Activated naive CD4-positive, alpha-beta T cell (primary cell): ENCODE results near the gene CEP70.
A peak's percentile ranks its signal among the peaks of the same experiment; 100 is the strongest.
"Not testable (repeated sequence)": the region's sequence is repeated elsewhere in the genome, so short reads cannot be mapped to it uniquely, and the experiment has no call there.

Experiments used
- DNase-seq, 4 experiments: peaks; one replicate each; lab custom pipeline; 2025; lab: John Stamatoyannopoulos, UW

Gene CEP70, protein sequence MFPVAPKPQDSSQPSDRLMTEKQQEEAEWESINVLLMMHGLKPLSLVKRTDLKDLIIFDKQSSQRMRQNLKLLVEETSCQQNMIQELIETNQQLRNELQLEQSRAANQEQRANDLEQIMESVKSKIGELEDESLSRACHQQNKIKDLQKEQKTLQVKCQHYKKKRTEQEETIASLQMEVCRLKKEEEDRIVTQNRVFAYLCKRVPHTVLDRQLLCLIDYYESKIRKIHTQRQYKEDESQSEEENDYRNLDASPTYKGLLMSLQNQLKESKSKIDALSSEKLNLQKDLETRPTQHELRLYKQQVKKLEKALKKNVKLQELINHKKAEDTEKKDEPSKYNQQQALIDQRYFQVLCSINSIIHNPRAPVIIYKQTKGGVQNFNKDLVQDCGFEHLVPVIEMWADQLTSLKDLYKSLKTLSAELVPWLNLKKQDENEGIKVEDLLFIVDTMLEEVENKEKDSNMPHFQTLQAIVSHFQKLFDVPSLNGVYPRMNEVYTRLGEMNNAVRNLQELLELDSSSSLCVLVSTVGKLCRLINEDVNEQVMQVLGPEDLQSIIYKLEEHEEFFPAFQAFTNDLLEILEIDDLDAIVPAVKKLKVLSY

DNA sequence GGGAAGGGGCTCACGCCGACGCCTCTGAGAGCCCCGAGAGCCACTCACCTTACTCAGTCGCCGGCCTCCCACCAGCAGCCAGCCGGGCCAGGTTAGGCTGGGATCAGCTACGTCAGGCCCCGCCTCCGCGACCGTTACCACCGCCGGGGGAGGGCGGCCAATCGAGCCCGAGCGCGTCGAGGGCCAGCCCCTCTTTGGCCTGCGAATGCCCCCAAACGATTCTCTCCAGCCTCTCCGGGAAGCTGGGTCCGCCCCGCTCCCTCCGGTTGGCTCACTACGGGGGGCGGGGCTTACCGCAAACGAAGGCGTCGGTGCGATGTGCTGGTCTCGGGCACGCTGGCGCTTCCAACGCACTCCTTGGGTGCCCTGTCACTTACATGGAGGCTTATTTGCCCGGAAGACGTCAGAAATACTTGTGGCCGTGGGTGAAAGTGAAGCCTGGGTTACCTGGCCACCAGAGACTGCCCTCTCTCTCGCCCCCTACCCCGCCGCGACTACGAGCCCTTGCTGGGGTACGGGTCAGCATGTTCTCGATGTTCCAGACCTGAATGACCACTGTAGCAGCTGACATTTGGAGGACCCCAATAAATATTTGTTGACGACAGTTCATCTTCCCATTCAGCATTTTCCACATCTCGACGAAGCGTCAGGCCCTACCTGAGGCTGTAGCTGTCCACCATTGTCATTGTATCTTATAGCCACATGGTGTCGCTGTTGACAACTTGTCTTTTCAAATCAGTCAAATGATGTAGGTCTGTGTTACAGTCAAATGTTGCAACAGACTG lies at the start of gene CEP70:
Gene CEP70, minus strand, starts transcription at position 111 of the 785 bp plus-strand sequence. CDS start 21,333 bp downstream, outside the sequence.
- DNase-seq, result no peak

DNA sequence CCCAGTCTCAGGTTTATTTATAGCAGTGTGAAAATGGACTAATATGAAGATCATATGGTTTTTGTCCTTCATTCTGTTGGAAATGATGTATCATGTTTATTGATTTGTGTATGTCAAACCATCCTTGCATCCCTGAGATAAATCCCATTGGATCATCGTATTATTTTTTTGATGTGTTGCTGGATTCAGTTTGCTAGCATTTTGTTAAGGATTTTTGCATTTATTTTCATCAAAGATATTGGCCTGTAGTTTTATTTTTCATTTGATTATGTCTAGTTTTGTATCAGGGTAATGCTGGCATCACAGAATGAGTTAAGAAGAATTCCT lies 48.8 kb upstream of the CEP70 start:
- DNase-seq, result no peak

DNA sequence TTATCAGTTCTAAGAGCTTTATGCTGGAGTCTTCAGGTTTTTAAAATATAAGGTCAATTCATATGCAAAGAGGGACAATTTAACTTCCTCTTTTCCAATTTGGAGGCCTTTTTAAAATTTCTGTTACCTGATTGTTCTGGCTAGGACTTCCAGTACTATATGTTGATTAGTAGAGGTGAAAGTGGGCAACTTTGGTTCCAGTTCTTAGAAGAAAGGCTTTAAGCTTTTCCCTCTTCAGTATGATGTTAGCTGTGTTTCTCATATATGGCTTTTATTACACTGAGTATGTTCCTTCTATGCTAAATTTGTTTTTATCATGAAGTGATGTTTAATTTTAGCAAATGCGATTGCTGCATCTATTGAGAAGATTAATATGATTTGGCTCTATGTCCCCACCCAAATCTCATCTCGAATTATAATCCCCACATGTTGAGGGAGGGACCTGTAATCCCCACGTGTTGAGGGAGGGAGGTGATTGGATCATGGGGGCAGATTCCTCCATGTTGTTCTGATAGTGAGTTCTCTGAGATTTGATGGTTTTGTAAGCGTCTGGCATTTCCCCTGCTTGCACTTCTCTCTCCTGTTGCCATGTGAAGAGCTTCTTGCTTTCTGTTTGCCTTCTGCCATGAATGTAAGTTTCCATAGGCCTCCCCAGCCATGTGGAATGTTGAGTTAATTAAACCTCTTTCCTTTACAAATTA lies 48.3 kb upstream of the CEP70 start:
- no peak for DNase-seq

DNA sequence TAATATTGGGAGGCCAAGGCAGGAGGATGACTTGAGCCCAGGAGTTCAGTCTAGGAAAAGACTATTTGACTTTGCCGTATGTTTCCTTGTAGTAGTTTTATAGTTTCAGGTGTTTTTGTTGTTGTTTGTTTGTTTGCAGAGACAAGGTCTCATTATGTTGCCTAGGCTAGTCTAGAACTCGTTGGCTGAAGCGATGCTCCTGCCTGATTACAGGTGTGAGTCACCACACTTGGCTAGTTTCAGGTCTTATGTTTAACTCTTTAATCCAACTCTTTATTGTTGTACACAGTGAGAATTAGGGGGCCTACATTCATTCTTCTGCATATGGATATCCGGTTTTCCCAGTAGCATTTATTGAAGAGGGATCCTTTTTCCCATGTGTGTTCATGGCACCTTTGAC lies 46.5 kb upstream of the CEP70 start:
- DNase-seq, result no peak

DNA sequence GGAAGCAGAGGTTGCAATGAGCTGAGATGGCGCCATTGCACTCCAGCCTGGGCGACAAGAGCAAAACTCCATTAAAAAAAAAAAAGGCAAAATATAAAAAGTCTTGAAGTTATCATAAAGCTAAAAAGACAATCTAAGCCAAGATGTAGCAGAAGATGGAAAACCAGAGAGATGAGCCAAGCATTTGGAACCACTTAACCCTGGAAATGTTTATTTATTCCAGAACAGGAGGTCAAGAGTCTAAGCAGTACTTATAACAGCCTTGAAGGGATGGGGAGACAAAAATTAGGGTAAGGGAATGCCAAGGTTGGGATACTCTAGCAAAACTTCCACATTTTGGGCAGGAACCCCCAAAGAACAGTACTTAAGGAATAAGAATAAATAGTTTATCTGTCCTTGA lies 44.6 kb upstream of the CEP70 start:
- no peak for DNase-seq

DNA sequence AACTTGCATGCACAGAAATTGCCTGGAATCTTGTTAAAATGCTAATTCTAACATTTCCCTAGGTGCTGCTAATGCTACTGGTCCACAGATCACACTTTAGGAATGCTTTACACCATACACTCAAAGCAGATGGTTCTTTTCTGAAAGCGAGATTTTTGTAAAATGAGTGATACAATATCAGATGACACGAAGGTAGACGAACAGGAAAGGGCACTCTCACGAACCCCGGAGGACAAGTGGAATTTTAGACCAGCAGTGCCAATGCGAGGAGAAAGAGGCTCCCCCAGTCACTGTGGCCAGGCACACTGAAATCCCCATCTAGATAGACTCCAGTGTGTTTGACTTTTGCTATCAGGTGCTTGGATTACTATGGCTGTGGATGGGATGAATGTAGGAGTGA lies 35.5 kb upstream of the CEP70 start:
- no peak for DNase-seq

DNA sequence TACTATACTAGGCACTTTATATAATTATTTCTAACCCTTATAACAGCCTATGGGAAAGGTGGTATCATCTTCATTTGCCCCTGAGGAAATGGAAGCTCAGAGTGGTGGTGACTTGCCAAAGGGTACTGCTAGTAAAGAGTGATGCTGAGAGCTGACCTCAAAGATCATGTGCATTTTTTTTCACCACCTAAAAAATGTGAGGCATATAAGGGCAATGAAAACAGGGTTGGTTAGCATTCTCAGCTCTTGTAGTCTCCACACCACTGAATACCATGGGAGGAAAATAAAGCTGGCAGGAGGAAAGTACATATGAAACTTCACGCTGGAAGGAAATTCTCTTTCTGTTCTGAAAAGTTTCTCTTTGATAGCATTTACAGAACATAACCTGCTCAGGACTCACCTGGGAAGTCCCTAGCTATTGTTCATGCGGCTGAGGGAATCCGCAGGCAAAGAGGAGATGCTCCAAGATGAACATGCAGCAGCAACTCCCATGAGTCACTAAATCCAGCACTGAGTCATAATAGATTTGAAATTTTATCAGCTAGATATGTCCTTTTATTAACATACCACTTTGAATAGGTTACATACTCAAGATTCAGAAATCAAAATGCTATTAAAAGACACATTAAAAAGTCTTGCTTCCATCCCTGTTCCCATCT lies 31.8 kb upstream of the CEP70 start:
- no peak for DNase-seq

DNA sequence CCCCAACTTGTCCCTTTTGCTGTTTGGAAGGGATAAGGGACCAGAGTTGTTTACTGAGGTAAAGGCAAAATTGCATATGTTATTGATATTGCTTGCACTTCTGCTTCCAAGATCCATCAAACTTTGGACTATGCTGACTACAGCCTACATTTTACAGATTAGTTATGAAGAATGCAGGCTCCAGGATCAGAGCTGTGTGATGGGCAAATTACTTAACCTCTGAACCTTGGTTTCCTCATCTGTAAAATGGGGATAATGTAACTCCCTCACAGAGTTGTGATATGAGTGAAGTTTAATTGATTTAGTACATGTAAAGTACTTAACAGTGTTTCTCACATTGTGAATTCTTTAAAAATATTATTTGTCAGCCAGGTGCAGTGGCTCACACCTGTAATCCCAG lies 30.5 kb upstream of the CEP70 start:
- no peak for DNase-seq

DNA sequence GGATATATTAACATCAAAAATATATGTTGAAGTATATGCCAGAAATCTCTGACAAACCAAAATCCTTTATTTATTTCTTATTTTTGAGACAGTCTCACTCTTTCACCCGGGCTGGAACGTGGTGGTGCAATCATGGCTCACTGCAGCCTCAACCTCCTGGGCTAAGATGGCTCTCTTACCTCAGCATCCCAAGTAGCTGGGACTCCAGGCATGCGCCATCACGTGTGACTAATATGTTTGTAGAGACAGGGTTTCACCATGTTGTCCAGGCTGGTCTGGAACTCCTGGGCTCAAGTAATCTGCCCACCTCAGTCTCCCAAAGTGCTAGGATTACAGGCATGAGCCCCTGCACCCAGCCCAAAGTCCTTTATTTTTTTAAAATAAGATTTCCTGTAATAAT lies 26.4 kb upstream of the CEP70 start:
- no peak for DNase-seq

DNA sequence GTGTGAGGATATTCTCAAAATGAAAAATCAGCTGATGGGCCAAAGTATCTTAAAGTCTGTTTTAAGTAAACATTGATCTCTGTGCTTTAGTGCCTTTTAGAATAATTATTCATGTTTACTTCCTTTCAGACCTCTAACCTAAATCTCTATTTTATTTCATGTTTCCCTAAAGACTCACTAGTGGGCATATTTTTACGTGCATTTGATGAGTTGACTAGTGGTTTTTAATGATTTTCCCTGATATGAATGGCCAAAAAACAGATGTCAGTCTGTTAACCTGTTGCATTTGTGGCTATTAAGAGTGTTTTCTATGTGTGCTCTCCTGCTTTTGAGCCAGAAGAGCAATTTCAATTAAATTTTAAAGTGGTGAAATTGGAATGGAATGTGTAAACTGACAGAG lies 21.4 kb upstream of the CEP70 start:
- DNase-seq, result no peak

DNA sequence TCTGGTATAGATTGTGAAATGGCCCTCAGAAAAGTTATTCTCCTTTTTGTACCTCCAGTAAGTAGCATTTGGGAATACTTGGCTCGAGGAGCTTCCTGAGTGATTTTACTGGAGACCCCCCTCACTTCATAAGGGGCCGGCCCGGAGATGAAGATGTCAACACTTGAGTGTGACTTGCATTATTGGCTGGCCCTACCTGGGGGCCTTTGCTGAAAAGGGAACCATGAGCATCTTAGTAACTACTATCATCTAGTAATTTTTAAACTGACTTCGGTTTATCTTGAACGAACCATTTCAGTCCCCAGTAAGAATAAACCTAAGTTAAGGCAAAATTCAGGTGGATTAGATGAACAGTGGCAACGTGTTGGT lies 15.8 kb upstream of the CEP70 start:
- no peak for DNase-seq

DNA sequence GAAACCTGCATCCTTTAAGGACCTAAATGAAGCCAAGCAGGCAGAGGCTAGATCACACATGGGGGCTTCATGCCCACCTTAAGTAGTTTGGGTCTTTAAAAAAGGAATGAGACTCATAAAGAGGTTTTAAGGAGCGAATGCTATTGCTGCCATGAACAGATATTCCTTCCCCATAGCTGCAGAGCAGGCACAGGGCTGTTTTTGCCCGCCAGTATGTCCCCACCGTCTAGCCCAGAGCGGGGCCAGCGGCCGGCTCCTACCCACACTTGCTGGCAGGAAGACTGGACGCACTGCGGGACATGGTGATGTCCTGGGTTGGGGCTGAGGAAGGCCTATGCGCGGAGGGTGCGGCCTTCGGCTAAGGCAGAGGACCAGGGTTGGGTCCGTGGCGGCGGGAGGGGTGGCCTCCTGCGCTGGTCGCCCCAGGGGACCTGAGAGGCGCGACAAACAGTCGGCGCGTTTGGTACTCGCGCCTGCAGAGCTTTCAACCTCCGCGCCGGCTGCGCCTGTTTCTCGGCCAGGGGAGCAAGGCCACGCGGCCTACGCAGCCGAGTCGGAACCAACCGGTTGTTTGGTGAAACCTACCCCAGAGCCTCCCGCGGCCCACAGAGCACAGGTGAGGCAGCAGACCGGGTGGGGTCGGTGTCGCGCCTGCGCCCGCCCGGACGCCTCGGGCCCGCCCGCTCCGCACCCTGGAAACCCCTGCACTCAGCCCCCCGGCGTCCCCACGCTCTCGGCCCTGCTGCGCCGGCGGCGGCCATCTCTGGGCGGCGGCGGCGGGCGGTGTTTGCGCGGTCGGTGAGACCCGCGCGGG lies 14.5 kb upstream of the CEP70 start, which contains the start of gene FAIM:
Gene FAIM, plus strand, starts transcription at position 450 of the 814 bp plus-strand sequence. CDS start 10,956 bp downstream, outside the sequence.
- DNase-seq, result peak; percentile 37 to 67 (median 61)

DNA sequence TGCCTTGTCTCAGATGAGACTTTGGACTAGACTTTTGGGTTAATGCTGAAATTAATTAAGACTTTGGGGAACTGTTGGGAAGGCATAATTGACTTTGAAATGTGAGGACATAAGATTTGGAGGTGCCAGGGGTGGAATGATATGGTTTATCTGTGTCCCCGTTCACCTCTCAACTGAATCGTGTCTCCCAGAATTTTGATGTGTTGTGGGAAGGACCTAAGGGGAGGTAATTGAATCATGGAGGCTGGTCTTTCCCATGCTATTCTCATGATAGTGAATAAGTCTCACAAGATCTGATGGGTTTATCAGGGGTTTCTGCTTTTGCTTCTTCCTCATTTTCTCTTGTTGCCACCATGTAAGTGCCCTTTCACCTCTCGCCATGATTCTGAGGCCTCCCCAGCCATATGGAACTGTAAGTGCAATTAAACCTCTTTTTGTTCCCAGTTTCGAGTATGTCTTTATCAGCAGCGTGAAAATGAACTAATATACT lies 10.1 kb upstream of the CEP70 start:
- not testable (repeated sequence) for DNase-seq

DNA sequence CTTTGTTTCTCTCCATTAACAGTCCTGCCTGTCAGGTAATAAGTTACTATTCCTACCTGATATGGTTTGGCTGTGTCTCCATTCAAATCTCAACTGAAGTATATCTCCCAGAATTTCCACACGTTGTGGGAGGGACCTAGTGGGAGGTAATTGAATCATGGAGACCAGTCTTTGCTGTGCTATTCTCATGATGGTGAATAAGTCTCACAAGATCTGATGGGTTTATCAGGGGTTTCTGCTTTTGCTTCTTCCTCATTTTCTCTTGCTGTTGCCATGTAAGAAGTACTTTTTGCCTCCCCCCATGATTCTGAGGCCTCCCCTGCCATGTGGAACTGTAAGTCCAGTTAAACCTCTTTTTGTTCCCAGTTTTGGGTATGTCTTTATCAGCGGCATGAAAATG lies 7.6 kb upstream of the CEP70 start:
- DNase-seq, result not testable (repeated sequence)

DNA sequence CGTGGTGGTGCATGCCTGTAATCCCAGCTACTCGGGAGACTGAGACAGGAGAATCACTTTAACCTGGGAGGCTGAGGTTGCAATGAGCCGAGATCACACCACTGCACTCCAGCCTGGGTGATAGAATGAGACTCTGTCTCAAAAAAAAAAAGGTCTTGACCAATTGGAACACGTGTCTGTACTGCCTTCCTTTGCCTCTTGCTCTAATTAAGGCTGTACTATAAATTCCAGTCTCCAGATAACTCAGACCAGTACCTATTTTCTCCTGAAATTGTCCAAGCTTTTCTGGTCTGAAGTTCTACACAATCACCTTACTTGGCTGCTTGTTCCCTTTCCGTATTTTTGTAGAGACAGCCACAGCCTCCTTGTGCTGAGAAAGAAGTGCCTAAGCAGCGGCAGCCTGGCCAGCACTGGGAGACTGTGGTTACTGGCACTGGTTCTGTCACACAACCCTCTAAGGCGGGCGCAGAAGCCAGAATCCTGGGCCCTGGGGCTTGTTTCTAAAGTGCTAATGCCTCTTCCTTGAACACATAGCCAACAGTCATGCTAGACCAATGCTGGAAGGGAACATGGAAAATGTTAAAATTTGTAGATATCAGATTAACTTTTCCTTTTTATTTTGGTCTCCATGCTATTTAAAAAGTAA lies 6.2 kb upstream of the CEP70 start:
- no peak for DNase-seq

DNA sequence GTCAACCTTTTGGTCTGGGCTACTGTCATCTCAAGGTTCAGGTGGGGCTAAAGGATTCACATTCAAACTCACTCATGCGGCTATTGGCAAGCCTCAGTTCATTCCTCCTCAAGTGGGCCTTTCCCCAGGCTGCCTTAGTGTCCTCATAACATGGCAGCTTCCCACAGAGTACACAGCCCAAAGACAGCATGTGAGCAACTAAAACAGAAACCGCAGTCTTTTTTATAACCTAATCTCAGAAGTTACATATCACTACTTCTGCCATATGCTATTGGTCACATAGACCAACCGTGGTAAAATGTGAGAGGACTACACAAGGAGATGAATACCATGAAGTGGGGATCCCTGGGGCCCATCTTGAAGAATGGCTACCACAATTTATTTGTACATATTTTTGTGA lies 4.5 kb upstream of the CEP70 start:
- DNase-seq, result no peak

DNA sequence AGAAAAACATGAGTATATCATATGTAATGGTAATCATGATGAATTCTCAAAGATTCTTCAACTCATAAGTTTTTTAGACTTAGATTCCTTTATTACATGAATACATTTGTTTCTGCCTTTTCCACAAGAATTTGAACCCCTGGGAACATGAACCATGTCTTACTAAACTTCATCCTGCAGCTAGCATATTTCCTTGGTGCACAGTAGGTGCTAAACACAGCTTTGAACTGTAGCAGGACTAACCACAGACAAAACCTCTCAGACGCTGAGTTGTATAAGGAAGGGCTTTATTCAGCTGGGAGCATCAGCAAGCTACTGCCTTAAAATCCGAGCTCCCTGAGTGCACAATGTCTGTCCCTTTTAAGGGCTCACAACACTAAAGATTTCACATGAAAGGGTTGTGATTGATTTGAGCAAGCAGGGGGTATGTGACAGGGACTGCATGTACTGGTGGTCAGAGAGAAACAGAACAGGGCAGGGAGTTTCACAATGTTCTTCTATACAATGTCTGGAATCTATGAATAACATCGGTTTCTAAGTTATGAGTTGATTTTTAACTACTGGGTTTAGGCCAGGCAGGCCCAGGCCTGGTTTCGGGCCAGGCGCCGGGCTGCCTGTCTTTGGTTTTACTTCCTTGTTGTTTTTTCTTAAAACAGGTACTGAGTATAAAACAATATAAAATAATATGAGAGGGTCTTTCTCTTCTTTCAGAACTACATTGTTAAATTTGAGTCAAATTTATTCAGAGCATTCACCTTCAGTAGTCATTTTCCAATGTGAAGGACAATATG lies 3.3 kb upstream of the CEP70 start:
- not testable (repeated sequence) for DNase-seq

DNA sequence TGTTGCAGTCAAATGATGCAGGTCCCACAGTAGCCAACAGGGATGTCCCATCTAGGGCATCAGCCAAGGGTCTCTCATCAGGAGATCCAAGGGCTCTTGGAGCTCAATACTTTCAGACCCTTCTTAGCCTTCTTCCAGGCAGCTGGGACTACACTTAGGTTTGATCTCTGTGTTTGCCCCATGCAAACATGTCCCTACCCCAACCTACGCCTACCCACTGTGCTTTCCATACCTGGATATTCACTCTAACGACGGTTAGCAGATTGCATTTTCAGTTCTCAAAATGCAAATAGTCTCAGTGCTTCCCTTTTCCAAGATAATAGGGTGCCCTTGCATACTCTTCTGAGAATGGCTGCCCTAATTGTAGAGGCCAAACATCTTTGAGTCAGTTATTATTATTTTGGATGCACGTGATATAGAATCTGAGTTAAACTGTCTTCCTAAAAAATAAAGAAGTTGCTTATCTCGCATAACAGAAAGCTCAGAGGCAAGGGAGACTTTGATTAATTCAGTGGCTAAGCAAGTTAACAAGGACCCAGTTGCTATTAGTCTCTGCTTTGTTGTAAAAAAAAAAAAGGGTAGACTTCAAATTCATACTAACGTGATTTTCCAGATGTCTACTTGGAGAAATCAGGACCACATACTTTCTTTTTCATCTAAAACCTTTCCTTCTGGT lies 1.0 kb upstream of the CEP70 start:
- DNase-seq, result no peak
